Stimulated activated CD4-positive, alpha-beta T cell treated with anti-CD3 and anti-CD28 coated beads, Interleukin-15, amount 100 ng/mL, for 48 hours (primary cell): Measurements from ENCODE around the gene PMS1.
"Not testable (repeated sequence)": the region's sequence is repeated elsewhere in the genome, so short reads cannot be mapped to it uniquely, and the experiment has no call there.

ENCODE experiments used
- DNase-seq, 2 donors: peaks; one replicate each; pipeline ENCODE4 v3.0.0-alpha.2; 2020; ENCODE audit warnings: low read depth in 2 of 2

PMS1 gene

GRCh38 chr2:189865826-189866225 is 81.6 kb downstream of the PMS1 start:
- DNase-seq, result no peak

GRCh38 chr2:189866296-189866695 is 82.0 kb downstream of the PMS1 start:
- no peak for DNase-seq

DNA sequence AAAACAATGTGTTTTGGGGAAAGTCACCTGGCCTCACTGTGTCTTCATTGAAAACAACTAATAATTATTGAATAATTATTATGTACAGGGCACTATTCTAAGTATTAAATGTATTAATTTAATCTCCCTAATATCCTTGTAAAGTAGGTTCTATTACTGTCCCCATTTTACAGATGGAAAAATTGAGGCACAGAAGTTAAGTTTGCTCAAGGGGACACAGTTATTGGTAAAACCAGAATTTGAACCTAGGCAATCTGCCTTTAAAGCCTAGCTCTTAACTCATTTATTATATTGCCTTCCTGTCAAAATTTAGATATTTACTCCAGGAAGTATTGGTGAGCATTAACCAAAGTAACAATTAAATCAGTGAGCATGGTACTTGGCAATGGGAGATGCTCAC is 84.6 kb downstream of the PMS1 start:
- no peak for DNase-seq

DNA sequence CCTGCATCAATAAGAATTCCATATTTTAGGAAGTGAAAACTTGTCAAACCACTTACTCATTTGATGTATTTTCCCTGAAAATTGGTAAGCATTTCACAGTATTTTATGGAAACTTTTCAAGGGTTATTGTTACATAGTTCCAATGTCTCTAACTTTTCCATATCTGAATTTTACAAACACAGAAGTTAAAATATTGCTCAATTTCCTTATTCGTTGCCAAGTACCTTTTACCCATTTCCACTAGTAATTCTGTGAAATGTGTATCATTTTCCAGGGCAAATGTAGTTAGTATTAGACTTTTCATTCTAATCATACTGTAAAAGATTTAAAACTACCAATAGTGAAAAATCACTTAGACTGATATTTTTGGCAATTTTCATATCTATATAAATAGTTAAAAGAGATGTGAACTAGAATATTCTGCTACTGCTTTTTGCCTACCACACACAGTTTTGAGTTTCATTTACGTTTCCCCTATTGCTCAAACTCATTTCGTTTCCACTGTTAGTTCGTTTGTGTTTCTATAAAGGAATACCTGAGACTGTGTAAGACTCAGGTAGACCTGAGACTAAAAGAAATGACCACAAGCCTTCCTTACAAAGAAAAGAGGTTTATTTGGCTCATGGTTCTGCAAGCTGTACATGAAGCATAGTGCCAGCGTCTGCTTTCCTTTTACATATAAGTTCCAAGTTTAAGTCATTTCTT is 86.3 kb downstream of the PMS1 start:
- no peak for DNase-seq

- DNase-seq, result no peak
Measured at GRCh38 chr2:189873696-189874095, 89.4 kb downstream of the PMS1 start.

DNA sequence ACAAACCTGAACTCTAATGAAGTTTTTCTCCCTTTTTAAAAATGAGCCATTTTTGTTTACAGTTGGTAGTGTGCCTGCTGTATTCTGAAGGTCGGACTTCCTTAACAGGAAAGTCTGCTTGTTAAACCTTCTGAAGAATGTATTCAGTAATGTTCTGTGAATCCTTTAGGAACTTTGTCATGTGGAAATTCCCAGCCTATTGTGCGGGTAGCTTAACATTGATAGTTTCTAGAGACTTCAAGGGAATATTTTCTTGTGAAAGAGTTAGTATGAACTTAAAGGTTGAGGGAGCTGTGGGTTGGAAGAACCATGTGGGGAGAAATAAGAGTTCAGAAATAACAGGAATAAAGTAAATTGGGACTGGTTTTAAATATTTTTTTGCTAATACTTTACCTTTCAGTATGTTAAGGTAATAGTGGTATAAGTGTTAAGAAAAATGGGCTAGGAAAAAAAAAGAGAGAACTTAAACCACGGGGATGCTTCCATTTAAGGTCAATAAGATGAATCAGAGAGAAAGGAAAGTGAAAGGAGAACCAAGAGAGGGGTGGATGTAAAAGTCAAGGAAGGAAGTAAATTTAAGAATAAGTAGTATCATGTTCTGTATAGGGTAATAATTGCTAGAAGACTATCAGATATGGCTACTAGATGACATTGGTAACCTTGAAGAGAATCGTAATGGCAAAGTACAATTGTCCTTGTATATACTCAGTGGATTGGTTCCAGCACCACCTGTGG is 90.5 kb downstream of the PMS1 start:
- DNase-seq, result no peak

- no peak for DNase-seq
Measured at GRCh38 chr2:189876271-189876670, 92.0 kb downstream of the PMS1 start.

GRCh38 chr2:189879716-189880081 is 95.4 kb downstream of the PMS1 start:
- no peak for DNase-seq

DNA sequence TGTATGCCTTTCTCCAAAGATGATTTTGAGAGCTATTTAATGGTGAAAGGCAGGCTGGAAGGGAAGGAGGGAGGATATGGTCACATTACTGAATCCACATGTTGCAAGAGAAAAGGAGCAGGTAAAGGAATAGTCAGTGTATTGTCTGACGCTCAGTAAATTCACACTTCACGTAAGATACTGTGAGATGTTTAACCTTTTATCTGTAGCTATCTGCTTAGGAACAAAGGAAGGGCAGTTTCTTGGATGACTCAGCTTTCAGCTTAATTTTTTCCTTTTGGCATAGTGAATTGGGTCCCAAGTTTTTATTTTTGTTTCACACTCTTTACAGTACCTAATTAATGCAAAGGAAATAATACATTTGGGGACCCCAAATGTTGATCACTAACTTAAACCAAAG is 96.2 kb downstream of the PMS1 start:
- no peak for DNase-seq

DNA sequence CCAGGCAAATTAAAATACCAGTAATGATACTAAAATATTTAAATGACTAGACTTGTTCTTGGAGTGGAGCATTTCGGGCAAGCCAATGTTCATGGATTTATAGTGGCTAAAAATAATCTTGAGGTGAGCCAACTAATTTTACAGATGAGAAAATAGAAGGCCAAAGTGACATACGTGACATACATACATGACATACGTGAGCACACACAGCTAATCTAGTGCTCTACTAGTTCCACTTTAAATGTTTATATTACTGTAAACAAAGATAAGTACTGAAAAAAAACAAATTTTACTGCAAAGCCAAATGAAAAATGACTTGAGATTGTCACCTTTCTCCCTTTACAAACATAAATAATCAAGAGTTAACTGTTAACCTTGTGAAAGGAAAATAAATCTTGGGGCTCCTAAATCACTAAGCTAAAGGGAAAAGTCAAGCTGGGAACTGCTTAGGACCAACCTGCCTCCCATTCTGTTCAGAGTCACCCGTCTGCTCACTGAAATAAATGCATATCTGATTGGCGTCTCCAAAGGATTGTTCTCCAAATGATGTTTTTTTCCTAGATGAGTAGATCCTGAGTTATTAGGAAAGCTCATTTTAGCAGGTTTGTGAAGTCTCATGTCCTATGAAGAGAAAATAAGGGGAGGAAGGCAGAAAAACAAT is 96.7 kb downstream of the PMS1 start:
- DNase-seq, result no peak

DNA sequence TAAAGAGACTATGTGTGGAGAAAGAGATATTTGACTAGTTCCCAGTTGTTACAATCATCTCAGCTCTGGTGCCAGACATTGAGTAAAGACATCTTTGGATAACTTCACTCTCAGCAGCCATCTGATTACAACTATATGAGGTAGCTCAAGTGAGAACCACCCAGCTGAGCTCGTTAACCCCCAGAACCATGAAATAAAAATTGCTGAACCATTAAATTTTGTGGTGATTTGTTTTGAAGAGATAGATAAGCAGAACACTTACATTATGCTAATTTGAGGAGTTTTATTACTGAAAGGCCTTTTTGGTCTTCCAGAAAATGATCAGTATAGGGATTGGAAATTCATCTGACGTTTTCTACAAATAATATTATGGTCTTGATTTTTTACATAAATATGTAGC is 101.1 kb downstream of the PMS1 start:
- DNase-seq, result no peak

DNA sequence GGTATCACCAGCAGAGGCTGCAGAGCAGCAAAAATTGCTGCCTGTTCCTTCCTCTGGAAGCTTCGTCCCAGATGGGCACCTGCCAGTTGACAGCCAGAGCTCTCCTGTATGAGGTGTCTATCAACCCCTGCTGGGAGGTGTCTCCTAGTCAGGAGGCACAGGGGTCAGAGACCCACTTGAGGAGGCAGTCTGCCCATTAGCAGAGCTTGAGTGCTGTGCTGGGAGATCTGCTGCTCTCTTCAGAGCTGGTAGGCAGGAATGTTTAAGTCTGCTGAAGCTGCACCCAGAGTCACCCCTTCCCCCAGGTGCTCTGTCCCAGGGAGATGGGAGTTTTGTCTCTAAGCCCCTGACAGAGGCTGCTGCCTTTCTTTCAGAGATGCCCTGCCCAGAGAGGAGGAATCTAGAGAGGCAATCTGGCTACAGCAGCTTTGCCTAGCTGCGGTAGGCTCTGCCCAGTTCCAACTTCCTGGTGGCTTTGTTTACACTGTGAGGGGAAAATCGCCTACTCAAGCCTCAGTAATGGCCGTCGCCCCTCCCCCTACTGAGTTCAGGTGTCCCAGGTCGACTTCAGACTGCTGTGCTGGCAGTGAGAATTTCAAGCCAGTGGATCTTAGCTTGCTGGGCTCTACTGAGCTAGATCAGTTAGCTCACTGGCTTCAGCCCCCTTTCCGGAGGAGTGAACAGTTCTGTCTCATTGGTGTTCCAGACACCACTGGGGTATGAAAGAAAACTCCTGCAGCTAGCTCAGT is 108.5 kb downstream of the PMS1 start:
- DNase-seq, result not testable (repeated sequence)

DNA sequence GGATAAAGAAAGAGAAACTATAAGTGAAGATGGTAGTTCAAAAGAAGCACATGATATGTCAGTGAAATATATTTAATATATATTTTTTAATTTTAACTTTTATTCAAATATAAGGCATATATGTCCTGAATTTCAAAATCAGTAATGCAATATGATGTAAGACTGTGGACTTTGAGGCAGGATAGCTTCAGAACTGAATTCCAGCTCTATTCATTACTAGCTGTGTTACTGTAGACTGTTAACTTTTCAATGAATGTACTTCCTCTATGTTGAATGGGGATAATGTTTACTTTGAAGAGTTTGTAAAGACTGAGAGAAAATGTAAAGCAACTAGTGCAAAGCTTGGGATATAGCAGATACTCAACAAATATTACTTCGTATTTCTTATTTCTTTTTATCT is 112.6 kb downstream of the PMS1 start:
- DNase-seq, result no peak

DNA sequence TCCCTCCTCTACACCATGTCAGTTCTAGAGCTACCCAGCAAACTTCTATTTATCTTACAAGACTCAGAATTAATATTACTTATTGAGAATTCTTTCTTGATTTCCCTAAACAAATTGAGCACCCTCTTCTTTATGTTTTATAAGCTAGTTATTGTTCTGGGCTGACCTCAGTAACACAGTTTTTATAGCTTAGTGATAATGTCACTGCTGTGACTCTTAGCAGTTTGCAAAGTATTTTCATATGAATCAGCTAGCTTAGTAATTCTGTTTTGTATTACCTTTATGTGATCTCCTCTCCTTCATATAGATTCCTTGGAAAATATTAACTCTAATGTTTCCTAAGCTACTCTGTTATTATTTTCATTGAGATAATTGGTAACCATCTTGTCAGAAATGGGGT is 114.9 kb downstream of the PMS1 start:
- no peak for DNase-seq

DNA sequence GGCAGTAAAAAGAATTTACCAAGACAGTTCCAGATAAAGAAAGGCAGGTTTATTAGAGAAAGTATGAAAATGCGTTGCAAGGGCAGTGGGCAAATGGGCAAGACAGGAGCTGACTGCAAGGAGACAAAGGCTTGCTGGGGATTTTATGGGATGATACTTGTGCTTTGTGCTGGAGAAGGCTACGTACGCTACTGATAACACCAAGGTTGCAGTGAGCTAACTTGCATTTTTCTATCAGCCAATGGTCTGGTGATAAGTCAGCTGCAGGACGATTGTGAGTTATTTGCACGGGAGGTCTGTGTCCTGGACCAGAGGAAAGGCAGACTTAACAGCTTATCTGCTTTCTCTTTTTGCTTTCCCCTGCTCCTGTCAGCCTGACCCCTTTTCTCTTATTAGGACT is 116.5 kb downstream of the PMS1 start:
- no peak for DNase-seq

DNA sequence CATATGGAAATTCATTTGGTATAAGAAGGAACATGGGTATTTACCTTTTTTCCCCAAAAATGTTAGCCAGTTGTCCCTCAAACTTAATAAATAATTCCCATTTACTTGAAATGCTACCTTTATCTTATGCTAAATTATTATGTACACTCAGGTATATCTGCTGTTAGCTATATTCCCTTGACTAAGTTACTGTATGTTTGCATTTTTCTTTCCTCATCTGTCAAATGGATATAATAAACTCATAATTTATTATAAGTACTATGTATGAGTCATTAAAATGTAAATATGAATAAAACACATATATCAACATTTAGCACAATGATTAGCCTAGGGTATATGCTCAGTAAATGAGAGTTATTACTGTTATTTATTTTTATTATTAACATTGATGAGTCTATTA is 117.4 kb downstream of the PMS1 start:
- no peak for DNase-seq

- DNase-seq, result no peak
Measured at GRCh38 chr2:189913821-189914220, 129.6 kb downstream of the PMS1 start.

DNA sequence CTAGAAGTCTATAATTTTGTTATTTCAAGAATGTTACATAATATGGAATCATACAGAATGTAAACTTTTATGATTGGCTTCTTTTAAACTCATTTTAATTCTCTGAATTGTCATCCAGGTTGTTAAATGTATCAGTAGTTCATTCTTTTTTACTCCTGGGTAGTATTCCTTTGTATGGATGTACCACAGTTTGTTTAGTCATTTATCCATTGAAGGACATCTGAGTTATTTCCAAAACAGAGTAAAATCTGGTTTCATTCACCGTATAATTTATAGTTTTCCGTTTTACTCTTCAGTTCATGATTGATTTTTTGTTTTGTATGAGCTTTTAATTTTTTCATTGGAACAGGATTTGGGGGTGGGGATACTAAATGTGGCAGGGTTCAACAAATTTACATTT is 132.4 kb downstream of the PMS1 start:
- DNase-seq, result no peak
